HG03108 (cell line): Measurements from ENCODE around the gene RGPD8.
"Not testable (repeated sequence)": the region's sequence is repeated elsewhere in the genome, so short reads cannot be mapped to it uniquely, and the experiment has no call there.

ENCODE experiments used
- ATAC-seq: cut with Tn5 transposase; IDR thresholded peaks from one replicate; pipeline ENCODE4 v1.9.1; 2021; ENCODE audit warnings: moderate library complexity; ENCODE audit not compliant: unreplicated experiment

RGPD8 gene

DNA sequence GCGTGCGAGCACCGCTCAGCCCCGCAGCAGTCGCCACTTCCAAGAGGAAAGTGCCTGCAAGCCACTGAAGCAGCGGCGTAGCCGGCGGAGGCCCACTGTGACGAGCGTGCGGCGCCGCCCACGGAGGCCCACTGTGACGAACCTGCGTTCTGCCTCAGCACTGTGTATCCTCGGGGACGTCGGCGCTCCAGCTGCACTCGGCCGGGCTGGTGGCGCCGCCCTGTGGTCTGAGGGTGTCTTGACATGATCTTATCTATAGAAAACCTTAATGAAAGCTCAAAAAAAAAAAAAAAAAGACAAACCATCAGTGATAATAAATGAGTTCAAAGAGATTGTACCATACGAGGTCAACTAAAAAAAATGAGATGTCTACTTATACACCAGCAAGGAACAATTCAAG lies at the start of gene RGPD8:
TSS of gene RGPD8 (minus strand) at position 166 of the 400 bp plus-strand sequence. CDS start 192 bp downstream, outside the sequence.
- peak; percentile 97 for ATAC-seq

DNA sequence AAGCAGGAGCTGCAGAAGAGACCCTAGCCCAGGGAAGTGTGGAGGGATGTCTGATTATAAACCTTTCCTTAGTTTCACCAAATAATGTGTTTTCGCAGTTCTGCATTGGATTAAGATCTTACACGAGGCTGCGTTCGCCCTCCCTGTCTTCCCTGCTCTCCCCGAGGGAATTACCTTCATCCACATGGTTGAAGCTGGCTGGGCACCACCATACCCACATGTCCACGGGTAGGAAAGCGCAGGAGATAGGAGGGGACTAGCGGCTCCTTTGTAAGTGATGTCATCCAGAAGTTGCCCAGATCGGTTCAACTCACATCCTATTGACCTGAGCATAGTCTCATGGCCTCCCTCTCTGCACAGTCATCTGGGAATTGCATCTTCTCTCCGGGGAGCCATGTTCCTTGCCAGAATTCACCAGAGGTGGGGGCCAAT lies 49.6 kb upstream of the RGPD8 start:
- no peak for ATAC-seq

DNA sequence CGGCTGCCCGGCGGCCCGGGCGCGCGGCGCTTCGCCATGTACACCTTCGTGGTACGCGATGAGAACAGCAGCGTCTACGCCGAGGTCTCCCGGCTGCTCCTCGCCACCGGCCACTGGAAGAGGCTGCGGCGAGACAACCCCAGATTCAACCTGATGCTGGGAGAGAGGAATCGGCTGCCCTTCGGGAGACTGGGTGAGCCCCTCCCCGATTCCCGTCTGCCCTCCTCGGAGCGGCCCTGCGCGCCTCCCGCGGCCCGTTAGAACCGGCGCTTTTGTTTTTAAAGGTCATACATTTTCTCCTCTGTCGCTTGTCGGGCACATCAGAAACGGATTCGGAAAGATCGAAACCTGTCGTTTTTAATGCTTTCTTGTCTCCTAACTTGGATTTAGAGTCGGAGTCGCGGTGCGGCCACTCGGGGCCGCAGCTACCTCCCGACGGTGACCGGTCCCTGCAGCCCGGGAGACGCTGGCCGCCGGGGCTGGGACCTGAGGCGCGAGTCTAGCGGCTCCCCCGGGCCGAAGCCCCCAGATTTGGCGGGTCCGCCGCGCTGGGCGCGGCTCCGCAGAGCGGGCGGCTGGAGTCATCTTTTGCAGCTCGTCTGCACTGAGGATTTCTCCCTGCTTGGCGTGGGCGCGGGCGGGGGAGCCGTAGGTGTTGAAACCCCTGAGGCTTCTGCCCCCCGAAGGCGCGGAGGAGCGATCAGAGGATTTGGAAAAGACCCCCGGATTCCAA lies 49.0 kb upstream of the RGPD8 start:
- no peak for ATAC-seq

GRCh38 chr2:112481528-112482233 lies 48.2 kb upstream of the RGPD8 start, which contains the start of gene TTL:
Gene TTL (plus strand): TSS chr2:112482156. CDS start chr2:112482345, 189 bp downstream.
- peak; percentile 75 for ATAC-seq

- ATAC-seq: peak; percentile 61
Observed at GRCh38 chr2:112481050-112481527, 47.6 kb upstream of the RGPD8 start.

- ATAC-seq: no peak
Observed at GRCh38 chr2:112480530-112481049, 47.1 kb upstream of the RGPD8 start.

DNA sequence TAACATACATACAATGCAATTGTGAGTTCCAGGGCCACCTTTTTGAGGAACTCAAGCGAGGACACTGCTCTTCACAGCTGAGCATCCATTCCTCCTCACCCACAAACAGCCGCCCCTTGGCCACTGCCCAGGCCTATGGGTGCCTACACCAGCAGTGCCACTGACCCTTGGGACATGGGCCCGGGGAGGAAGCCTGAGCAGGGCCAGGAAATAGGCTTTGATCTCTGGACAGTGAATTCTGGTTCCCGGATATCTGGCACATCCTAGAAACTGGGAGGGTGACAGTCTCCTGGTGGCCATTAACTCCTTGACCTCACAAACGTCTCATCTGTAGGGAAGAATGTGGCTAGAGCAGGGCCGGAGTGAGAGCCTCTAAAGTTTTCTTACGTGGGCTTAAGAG lies 43.0 kb upstream of the RGPD8 start:
- no peak for ATAC-seq

- no peak for ATAC-seq
Observed at GRCh38 chr2:112474844-112475486, 41.5 kb upstream of the RGPD8 start.

GRCh38 chr2:112472547-112473263 lies 39.3 kb upstream of the RGPD8 start:
- no peak for ATAC-seq

DNA sequence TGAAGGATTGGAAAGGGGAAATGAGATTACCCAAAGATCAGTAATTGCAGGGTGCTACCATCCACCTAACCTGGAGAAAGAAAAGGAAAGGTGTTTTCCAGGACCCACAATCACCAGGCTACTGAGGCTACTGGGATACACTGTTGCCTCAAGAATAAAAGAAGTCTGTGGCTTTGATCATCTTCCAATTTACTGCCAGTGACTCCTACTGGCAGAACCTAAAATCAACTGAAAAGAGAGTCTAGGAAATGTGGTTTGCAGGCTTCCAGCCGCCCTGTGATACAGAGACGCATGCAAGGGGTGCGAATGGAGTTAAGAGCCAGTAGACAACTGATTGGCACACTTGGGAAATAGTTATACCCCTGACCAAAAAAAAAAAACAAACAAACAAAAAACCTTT lies 31.9 kb upstream of the RGPD8 start:
- ATAC-seq: no peak

- ATAC-seq: no peak
Observed at GRCh38 chr2:112463256-112463655, 29.8 kb upstream of the RGPD8 start.

DNA sequence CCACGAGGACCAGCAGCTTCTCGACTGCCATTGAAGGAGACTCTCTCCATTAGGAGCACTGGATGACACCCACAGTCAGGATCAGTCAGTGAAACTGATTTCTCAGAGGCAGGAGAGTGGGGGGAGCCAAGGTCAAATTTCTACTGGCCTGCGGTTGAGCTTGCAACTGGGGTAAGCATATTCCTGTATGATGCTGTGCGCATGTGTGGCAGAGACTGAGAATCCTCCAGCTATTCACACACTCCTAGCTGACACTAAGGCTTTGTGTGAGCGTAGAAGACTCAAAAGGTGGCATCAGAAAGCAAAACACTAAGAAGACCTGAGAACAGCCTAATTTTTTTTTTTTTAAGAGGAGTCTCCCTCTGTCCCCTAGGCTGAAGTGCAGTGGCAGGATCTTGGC lies 28.7 kb upstream of the RGPD8 start:
- ATAC-seq: no peak

DNA sequence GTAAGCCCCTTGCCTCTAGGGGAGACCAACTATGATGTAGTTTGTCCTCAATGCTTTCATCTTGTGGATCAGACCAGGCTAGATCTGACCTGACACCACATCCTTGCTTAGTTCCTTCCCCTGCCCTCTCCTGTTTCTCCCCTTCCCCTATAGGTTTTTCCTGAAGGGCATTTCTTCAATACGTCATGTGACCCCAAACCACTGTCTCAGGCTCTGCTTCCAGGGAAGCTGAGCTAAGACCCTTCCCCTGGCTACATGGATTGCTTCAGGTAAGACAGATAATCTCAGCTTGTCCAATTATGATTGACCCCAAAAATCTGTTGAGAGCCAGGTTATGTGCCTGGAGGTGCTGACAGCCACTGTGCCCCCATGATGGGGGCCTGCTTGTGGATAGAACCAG lies 25.9 kb upstream of the RGPD8 start:
- ATAC-seq: no peak

GRCh38 chr2:112454586-112454985 lies 21.1 kb upstream of the RGPD8 start:
- no peak for ATAC-seq

GRCh38 chr2:112451317-112451716 lies 17.9 kb upstream of the RGPD8 start:
- no peak for ATAC-seq

DNA sequence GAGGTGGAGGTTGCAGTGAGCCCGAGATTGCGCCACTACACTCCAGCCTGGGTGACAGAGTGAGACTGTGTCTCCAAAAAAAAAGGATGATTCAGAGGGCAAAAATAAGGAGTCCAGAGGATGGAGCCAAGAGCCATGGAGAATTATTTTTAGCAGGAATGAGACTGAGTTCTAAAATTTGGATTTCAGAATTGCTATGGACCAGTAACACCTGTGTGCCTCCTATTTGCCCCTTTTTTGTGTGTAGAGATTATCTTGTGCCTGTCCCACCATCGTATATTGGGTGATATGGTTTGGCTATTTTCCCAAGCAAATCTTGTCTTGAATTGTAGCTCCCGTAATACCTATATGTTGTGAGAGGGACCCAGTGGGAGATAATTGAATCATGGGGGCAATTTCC lies 16.4 kb upstream of the RGPD8 start:
- ATAC-seq: no peak

DNA sequence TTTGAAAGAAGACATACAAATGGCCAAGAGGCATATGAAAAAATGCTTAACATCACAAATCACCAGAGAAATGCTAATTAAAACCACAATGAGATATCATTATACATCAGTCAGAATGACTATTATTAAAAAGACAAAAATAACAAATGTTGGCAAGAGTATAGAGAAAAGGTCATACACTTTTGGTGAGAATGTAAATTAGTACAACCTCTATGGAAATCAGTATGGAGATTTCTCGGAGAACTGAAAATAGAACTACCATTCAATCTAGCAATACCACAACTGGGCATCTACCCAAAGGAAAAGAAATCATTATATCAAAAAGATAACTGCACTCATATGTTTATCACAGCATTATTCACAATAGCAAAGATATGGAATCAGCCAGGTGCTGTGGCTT lies 10.8 kb upstream of the RGPD8 start:
- not testable (repeated sequence) for ATAC-seq

GRCh38 chr2:112438603-112439261 lies 5.3 kb upstream of the RGPD8 start:
- not testable (repeated sequence) for ATAC-seq

GRCh38 chr2:112437405-112437831 lies 4.0 kb upstream of the RGPD8 start:
- ATAC-seq: not testable (repeated sequence)

DNA sequence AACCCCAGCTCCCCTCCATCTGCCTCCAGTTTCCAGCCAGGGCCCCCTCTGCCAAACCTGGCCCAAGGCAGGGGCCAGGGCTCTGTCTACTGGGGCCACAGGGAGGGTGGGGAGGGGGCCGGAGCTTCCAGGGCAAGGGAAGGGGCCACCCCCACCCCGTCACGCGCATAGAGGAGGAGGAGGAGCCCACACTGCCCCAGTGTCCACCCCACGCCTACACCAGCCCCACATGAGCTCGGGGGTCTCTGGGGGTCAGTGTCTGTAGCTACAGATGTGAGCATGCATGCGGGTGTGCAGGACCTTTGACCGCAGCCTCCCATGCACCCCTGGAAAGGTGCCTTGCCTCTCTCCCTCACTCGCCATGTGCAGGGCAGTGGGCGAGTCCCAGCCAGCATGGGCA lies 3.5 kb upstream of the RGPD8 start:
- ATAC-seq: not testable (repeated sequence)
